GM19438 (cell line): ENCODE data around the gene RORB.
A peak's percentile ranks its signal among the peaks of the same experiment; 100 is the strongest.

Experiments
- ATAC-seq: cut with Tn5 transposase; IDR thresholded peaks from one replicate; pipeline ENCODE4 v1.9.1; 2021; ENCODE audit warnings: low read depth; ENCODE audit not compliant: unreplicated experiment

Gene RORB

GRCh38 chr9:74496819-74497747 lies at the start of gene RORB:
Gene RORB, plus strand, starts transcription at chr9:74497335. Its CDS starts 642 bp downstream, at chr9:74497977.
- ATAC-seq: peak; percentile 89

GRCh38 chr9:74447451-74448193 lies 49.5 kb upstream of the RORB start:
- no peak for ATAC-seq

GRCh38 chr9:74449060-74449459 lies 48.1 kb upstream of the RORB start:
- no peak for ATAC-seq

GRCh38 chr9:74458832-74459231 lies 38.3 kb upstream of the RORB start:
- no peak for ATAC-seq

- ATAC-seq: no peak
Measured at GRCh38 chr9:74463825-74464224, 33.3 kb upstream of the RORB start.

GRCh38 chr9:74478606-74479005 lies 18.5 kb upstream of the RORB start:
- no peak for ATAC-seq

GRCh38 chr9:74479711-74480110 lies 17.4 kb upstream of the RORB start:
- no peak for ATAC-seq

GRCh38 chr9:74487395-74487794 lies 9.7 kb upstream of the RORB start:
- ATAC-seq: no peak

- no peak for ATAC-seq
Measured at GRCh38 chr9:74493512-74493911, 3.6 kb upstream of the RORB start.

- no peak for ATAC-seq
Measured at GRCh38 chr9:74494490-74494889, 2.6 kb upstream of the RORB start.

- ATAC-seq: no peak
Measured at GRCh38 chr9:74496406-74496805, 729 bp upstream of the RORB start.

GRCh38 chr9:74497748-74498620 lies 849 bp downstream of the RORB start:
- ATAC-seq: peak; percentile 13

GRCh38 chr9:74498621-74499095 lies 1.5 kb downstream of the RORB start:
- no peak for ATAC-seq

- no peak for ATAC-seq
Measured at GRCh38 chr9:74499111-74499601, 2.0 kb downstream of the RORB start.

- no peak for ATAC-seq
Measured at GRCh38 chr9:74499770-74500583, 2.8 kb downstream of the RORB start.

GRCh38 chr9:74500584-74500924 lies 3.4 kb downstream of the RORB start:
- ATAC-seq: no peak

GRCh38 chr9:74501570-74501969 lies 4.4 kb downstream of the RORB start:
- no peak for ATAC-seq

GRCh38 chr9:74503219-74503618 lies 6.1 kb downstream of the RORB start:
- no peak for ATAC-seq

- no peak for ATAC-seq
Measured at GRCh38 chr9:74503666-74504065, 6.5 kb downstream of the RORB start.

- ATAC-seq: no peak
Measured at GRCh38 chr9:74511333-74511732, 14.2 kb downstream of the RORB start.
